Naive thymus-derived CD4-positive, alpha-beta T cell (primary cell): ENCODE data around the gene CDH4. TPM values are rescaled to one million over a fixed set of nuclear protein-coding genes. Genes with fewer than 3 reads are reported as not detected.

Source experiments
- ATAC-seq: fragments of 150-1000 bp; cut with Tn5 transposase; 2 replicates; pipeline ENCODE4 v1.10.0; 2021; ENCODE audit warnings: mild to moderate bottlenecking, moderate library complexity
- CTCF ChIA-PET: fragments of 350-600 bp; sonication (Branson Sonifier 250); formaldehyde crosslinking; loops from one replicate; lab custom pipeline; 2021; ENCODE audit warnings: antibody characterized with exemption; lab: Charles Lee
- POLR2A ChIA-PET: fragments of 350-600 bp; sonication (Branson Sonifier 250); formaldehyde crosslinking; loops from one replicate; lab custom pipeline; 2021; ENCODE audit warnings: antibody characterized with exemption, inconsistent platforms; lab: Charles Lee
- DNase-seq, 9 donors: peaks; one replicate each; pipeline versions ENCODE4 v3.0.0 to v3.0.0-alpha.2; 2020 to 2022; ENCODE audit warnings: mixed read lengths in 1 of 9
- H3K27ac ChIP-seq: one replicate; pipeline ENCODE4 v1.7.0; 2013; ENCODE audit warnings: mild to moderate bottlenecking, low read depth, low read length, moderate library complexity
- H3K27me3 ChIP-seq, 2 donors: one replicate each; pipeline ENCODE4 v1.7.0; 2013; ENCODE audit warnings: low read length in 2 of 2, mild to moderate bottlenecking in 2 of 2, moderate library complexity in 2 of 2; ENCODE audit not compliant: control insufficient read depth in 2 of 2, insufficient read depth in 2 of 2
- H3K36me3 ChIP-seq, 3 experiments: 1 replicate in 2 of 3; 2 replicates in 1 of 3; pipeline ENCODE4 v1.7.0; 2013; ENCODE audit warnings: low read length in 3 of 3, mild to moderate bottlenecking in 3 of 3, moderate library complexity in 1 of 3; ENCODE audit not compliant: insufficient read depth in 3 of 3, control insufficient read depth in 2 of 3
- H3K4me1 ChIP-seq, 2 donors: one replicate each; pipeline ENCODE4 v1.7.0; 2013; ENCODE audit warnings: low read length in 2 of 2, mild to moderate bottlenecking in 2 of 2, moderate library complexity in 1 of 2; ENCODE audit not compliant: control insufficient read depth in 2 of 2, insufficient read depth in 2 of 2
- H3K4me3 ChIP-seq: 2 replicates; pipeline ENCODE4 v1.7.0; 2013; ENCODE audit warnings: mild to moderate bottlenecking, low read length
- H3K9me3 ChIP-seq, 3 experiments: 1 replicate in 2 of 3; 2 replicates in 1 of 3; pipeline ENCODE4 v1.7.0; 2013; ENCODE audit warnings: low read length in 3 of 3; ENCODE audit not compliant: control insufficient read depth in 2 of 3
- H3K27ac Mint-ChIP-seq, 9 donors: one replicate each; pipeline ENCODE4 v1.8.0; 2020 to 2022; ENCODE audit warnings: mixed read lengths in 9 of 9, mild to moderate bottlenecking in 8 of 9, moderate library complexity in 5 of 9, inconsistent platforms in 2 of 9
- H3K27me3 Mint-ChIP-seq, 5 donors: one replicate each; pipeline ENCODE4 v1.8.0; 2021 to 2022; ENCODE audit warnings: mixed read lengths in 5 of 5, mild to moderate bottlenecking in 1 of 5
- H3K36me3 Mint-ChIP-seq, 5 donors: one replicate each; pipeline ENCODE4 v1.8.0; 2020 to 2022; ENCODE audit warnings: mixed read lengths in 5 of 5, mild to moderate bottlenecking in 3 of 5, inconsistent platforms in 1 of 5
- H3K4me1 Mint-ChIP-seq, 7 donors: one replicate each; pipeline ENCODE4 v1.8.0; 2020 to 2022; ENCODE audit warnings: mixed read lengths in 7 of 7, mild to moderate bottlenecking in 3 of 7, inconsistent platforms in 1 of 7
- H3K4me3 Mint-ChIP-seq, 10 donors: one replicate each; pipeline ENCODE4 v1.8.0; 2020 to 2022; ENCODE audit warnings: mild to moderate bottlenecking in 10 of 10, mixed read lengths in 10 of 10, moderate library complexity in 6 of 10, inconsistent platforms in 2 of 10
- H3K9me3 Mint-ChIP-seq, 11 donors: one replicate each; pipeline ENCODE4 v1.8.0; 2020 to 2022; ENCODE audit warnings: mixed read lengths in 11 of 11, mild to moderate bottlenecking in 4 of 11, inconsistent platforms in 1 of 11, moderate library complexity in 1 of 11
- intact Hi-C, 2 donors: fragments of 100-400 bp; cut with micrococcal nuclease; formaldehyde crosslinking; loops; one replicate each; pipeline ENCODE4 v1.15.1; 2023
- polyA plus RNA-seq, 2 donors: library from polyadenylated mRNA; unstranded; fragments of 300-500 nt; fragmentation: Illumina TruSeq; gene quantifications; one replicate each; pipeline ENCODE4 v1.2.3, GENCODE V29; 2021
- total RNA-seq, 6 experiments: library from RNA in 5 of 6; stranded (reverse) in 5 of 6; gene quantifications; 1 replicate in 5 of 6; 2 replicates in 1 of 6; pipeline ENCODE4 v1.2.3 and lab custom pipeline; 2021 to 2026

The CDH4 gene
- total and polyA plus RNA-seq, 7 experiments from 2014 or later = 0.05 to 0.43 (median 0.14) TPM; not detected in 1

GRCh38 chr20:61965606-61966491, 713.8 kb downstream of the CDH4 start:
- ChIA-PET CTCF (no interaction called here), POLR2A (no interaction called here)
- peaks cover 0 to 11% (median 0%) of the 10 kb centered on the region in 11 donors for H3K9me3 Mint-ChIP-seq
- Histone ChIP-seq H3K27ac (no peak overlapping the region), H3K27me3 (no peaks in the 10 kb centered on the region), H3K36me3 (no peaks in the 10 kb centered on the region), H3K4me3 (no peak overlapping the region), H3K9me3 (no peaks in the 10 kb centered on the region), H3K4me1 (no peaks in the 10 kb centered on the region)
- H3K4me1 Mint-ChIP-seq = peaks cover 0 to 4% (median 0%) of the 10 kb centered on the region in 7 donors
- H3K27me3 Mint-ChIP-seq = peaks cover 16 to 36% (median 22%) of the 10 kb centered on the region in 5 donors
- H3K36me3 Mint-ChIP-seq = peaks cover 0 to 14% (median 0%) of the 10 kb centered on the region in 5 donors
- no peak overlapping the region for H3K27ac Mint-ChIP-seq
- no peak for ATAC-seq
- no peak for DNase-seq
- no peak overlapping the region for H3K4me3 Mint-ChIP-seq
- intact Hi-C loops = no loop called here

- H3K27me3 Mint-ChIP-seq = peaks cover 16 to 34% (median 22%) of the 10 kb centered on the region in 5 donors
- H3K9me3 ChIP-seq = no peaks in the 10 kb centered on the region
- CTCF ChIA-PET = no interaction called here
- intact Hi-C loops = no loop called here
- H3K4me1 Mint-ChIP-seq = peaks cover 0 to 4% (median 0%) of the 10 kb centered on the region in 7 donors
- H3K36me3 ChIP-seq = no peaks in the 10 kb centered on the region
- no peak overlapping the region for H3K27ac ChIP-seq
- peaks cover 0 to 5% (median 0%) of the 10 kb centered on the region in 11 donors for H3K9me3 Mint-ChIP-seq
- POLR2A ChIA-PET = no interaction called here
- H3K27ac Mint-ChIP-seq = no peak overlapping the region
- no peaks in the 10 kb centered on the region for H3K4me1 ChIP-seq
- H3K4me3 ChIP-seq = no peak overlapping the region
- ATAC-seq (no peak), DNase-seq (no peak)
- H3K4me3 Mint-ChIP-seq = no peak overlapping the region
- H3K27me3 ChIP-seq = no peaks in the 10 kb centered on the region
- peaks cover 0 to 10% (median 0%) of the 10 kb centered on the region in 5 donors for H3K36me3 Mint-ChIP-seq
Measured at GRCh38 chr20:61966492-61967244, 714.6 kb downstream of the CDH4 start.

- no peaks in the 10 kb centered on the region for H3K27me3 ChIP-seq
- H3K27me3 Mint-ChIP-seq = peaks cover 16 to 27% (median 19%) of the 10 kb centered on the region in 5 donors
- no peak overlapping the region for H3K27ac ChIP-seq
- no peak overlapping the region for H3K4me3 ChIP-seq
- peaks cover 0 to 6% (median 2%) of the 10 kb centered on the region in 11 donors for H3K9me3 Mint-ChIP-seq
- H3K4me1 ChIP-seq = no peaks in the 10 kb centered on the region
- intact Hi-C loops = no loop called here
- H3K4me3 Mint-ChIP-seq = no peak overlapping the region
- peaks cover 0 to 2% (median under 1%) of the 10 kb centered on the region in 3 experiments for H3K36me3 ChIP-seq
- H3K36me3 Mint-ChIP-seq = peaks cover 2 to 13% (median 3%) of the 10 kb centered on the region in 5 donors
- DNase-seq (no peak), ATAC-seq (no peak)
- ChIA-PET POLR2A (no interaction called here), CTCF (no interaction called here)
- peaks cover 0 to 4% (median 0%) of the 10 kb centered on the region in 7 donors for H3K4me1 Mint-ChIP-seq
- peaks cover 0 to 3% (median 0%) of the 10 kb centered on the region in 3 experiments for H3K9me3 ChIP-seq
- no peak overlapping the region for H3K27ac Mint-ChIP-seq
Measured at GRCh38 chr20:61967300-61967699, 715.2 kb downstream of the CDH4 start.

GRCh38 chr20:61968036-61968810, 716.2 kb downstream of the CDH4 start:
- no peak overlapping the region for H3K4me3 Mint-ChIP-seq
- Histone ChIP-seq H3K4me1 (no peaks in the 10 kb centered on the region), H3K27ac (no peak overlapping the region), H3K36me3 (peaks cover 0 to 11% (median 6%) of the 10 kb centered on the region in 3 experiments), H3K9me3 (peaks cover 0 to 6% (median 0%) of the 10 kb centered on the region in 3 experiments), H3K4me3 (no peak overlapping the region), H3K27me3 (no peaks in the 10 kb centered on the region)
- ChIA-PET POLR2A (no interaction called here), CTCF (no interaction called here)
- intact Hi-C loops = no loop called here
- H3K27ac Mint-ChIP-seq = peak overlapping the region in 1 of 9 donors; percentile 40
- peaks cover 0 to 13% (median 2%) of the 10 kb centered on the region in 11 donors for H3K9me3 Mint-ChIP-seq
- ATAC-seq = no peak
- H3K4me1 Mint-ChIP-seq = peaks cover 0 to 4% (median 0%) of the 10 kb centered on the region in 7 donors
- H3K36me3 Mint-ChIP-seq = peaks cover 9 to 22% (median 12%) of the 10 kb centered on the region in 5 donors
- no peak for DNase-seq
- peaks cover 15 to 27% (median 19%) of the 10 kb centered on the region in 5 donors for H3K27me3 Mint-ChIP-seq

GRCh38 chr20:61968932-61969331, 716.9 kb downstream of the CDH4 start:
- H3K27ac Mint-ChIP-seq = no peak overlapping the region
- CTCF ChIA-PET = no interaction called here

GRCh38 chr20:61969806-61970205, 717.7 kb downstream of the CDH4 start:
- Histone ChIP-seq H3K9me3 (peaks cover 0 to 6% (median 0%) of the 10 kb centered on the region in 3 experiments), H3K4me1 (no peaks in the 10 kb centered on the region), H3K27me3 (no peaks in the 10 kb centered on the region), H3K4me3 (no peak overlapping the region), H3K36me3 (peaks cover 5 to 25% (median 11%) of the 10 kb centered on the region in 3 experiments), H3K27ac (no peak overlapping the region)
- Mint-ChIP-seq H3K27me3 (peaks cover 7 to 23% (median 10%) of the 10 kb centered on the region in 5 donors), H3K4me3 (no peak overlapping the region), H3K9me3 (peaks cover 0 to 14% (median 2%) of the 10 kb centered on the region in 11 donors), H3K27ac (no peak overlapping the region), H3K4me1 (peaks cover 0 to 2% (median 0%) of the 10 kb centered on the region in 7 donors), H3K36me3 (peaks cover 12 to 34% (median 28%) of the 10 kb centered on the region in 5 donors)
- DNase-seq = no peak
- ATAC-seq = no peak
- CTCF ChIA-PET = no interaction called here
- POLR2A ChIA-PET = no interaction called here
- intact Hi-C loops = no loop called here

More at GRCh38 chr20:61968932-61969331, 716.9 kb downstream of the CDH4 start:
- no peak overlapping the region for H3K4me3 Mint-ChIP-seq
- Histone ChIP-seq H3K27me3 (no peaks in the 10 kb centered on the region), H3K4me3 (no peak overlapping the region), H3K36me3 (peaks cover 2 to 18% (median 6%) of the 10 kb centered on the region in 3 experiments), H3K9me3 (peaks cover 0 to 6% (median 0%) of the 10 kb centered on the region in 3 experiments), H3K4me1 (no peaks in the 10 kb centered on the region), H3K27ac (no peak overlapping the region)
- H3K4me1 Mint-ChIP-seq = peaks cover 0 to 2% (median 0%) of the 10 kb centered on the region in 7 donors
- peaks cover 0 to 14% (median 2%) of the 10 kb centered on the region in 11 donors for H3K9me3 Mint-ChIP-seq
- POLR2A ChIA-PET = no interaction called here
- ATAC-seq = no peak
- H3K27me3 Mint-ChIP-seq = peaks cover 8 to 23% (median 15%) of the 10 kb centered on the region in 5 donors
- H3K36me3 Mint-ChIP-seq = peaks cover 12 to 25% (median 20%) of the 10 kb centered on the region in 5 donors
- intact Hi-C loops = no loop called here
- no peak for DNase-seq
